HepG2 (cell line): ENCODE measurements around the gene MCOLN3. TPM values are rescaled to one million over a fixed set of nuclear protein-coding genes. Genes with fewer than 3 reads are reported as not detected.

Experiments
- ATAC-seq: fragments of 200-7000 bp; cut with Tn5 transposase; 3 replicates; pipeline ENCODE4 v1.9.1; 2020; ENCODE audit warnings: mild to moderate bottlenecking, moderate library complexity
- BruUV-seq: library from RNA; stranded (reverse); fragments of 400-500 nt; replicated peaks from 2 replicates; lab custom pipeline; 2021; lab: Mats Ljungman, UMichigan
- CTCF ChIA-PET: fragments of 300-600 bp; formaldehyde crosslinking; extraction: SDS; loops from one replicate; lab custom pipeline; 2021; ENCODE audit warnings: low total read pairs, inconsistent platforms, low intra/inter-chr PET ratio; lab: Yijun Ruan, JAX
- POLR2A ChIA-PET: fragments of 350-600 bp; sonication (Branson Sonifier 250); formaldehyde crosslinking; loops from one replicate; lab custom pipeline; 2020; ENCODE audit warnings: antibody characterized with exemption, inconsistent platforms; lab: Yijun Ruan, JAX
- DNase-seq: peaks from one replicate; pipeline ENCODE4 v3.0.0-alpha.2; 2015; ENCODE audit warnings: low spot score
- FAIRE-seq: peaks from 3 replicates; lab custom pipeline; 2011; peaks lifted over from hg19 to GRCh38; lab: Jason Lieb, UNC
- H2AFZ ChIP-seq: one replicate; pipeline ENCODE4 v1.6.1; 2011; ENCODE audit warnings: low read length, inconsistent platforms
- H3K27ac ChIP-seq: fragments of 300-600 bp; 3 replicates; pipeline ENCODE4 v1.8.0; 2011; ENCODE audit warnings: mixed run types, mild to moderate bottlenecking, mixed read lengths, low read length, inconsistent platforms; ENCODE audit not compliant: insufficient read depth; ENCODE audit errors: extremely low read length
- H3K27me3 ChIP-seq, 2 experiments: fragments of 200-600 bp in 1 of 2; 2 replicates in 1 of 2; 3 replicates in 1 of 2; pipeline versions ENCODE4 v1.6.0 to v1.8.0; 2011; ENCODE audit warnings: low read length in 2 of 2, mild to moderate bottlenecking in 2 of 2, moderate library complexity in 2 of 2, inconsistent platforms in 1 of 2; ENCODE audit not compliant: insufficient read depth in 2 of 2, control insufficient read depth in 1 of 2
- H3K36me3 ChIP-seq, 2 experiments: fragments of 200-600 bp in 1 of 2; replicated peaks in 1 of 2; 2 replicates in 1 of 2; 3 replicates in 1 of 2; pipeline versions ENCODE4 v1.5.1 to v1.8.0; 2011; ENCODE audit warnings: low read length in 2 of 2, inconsistent platforms in 1 of 2; ENCODE audit not compliant: insufficient read depth in 2 of 2, control insufficient read depth in 1 of 2
- H3K4me1 ChIP-seq: 2 replicates; pipeline ENCODE4 v1.5.1; 2012; ENCODE audit warnings: low read length, inconsistent platforms; ENCODE audit not compliant: insufficient read depth
- H3K4me2 ChIP-seq: 2 replicates; pipeline ENCODE4 v1.6.0; 2011; ENCODE audit warnings: low read depth, low read length, inconsistent platforms
- H3K4me3 ChIP-seq, 3 experiments: fragments of 200-600 bp in 1 of 3; sonication (generic), shearing (Covaris generic) in 1 of 3; replicated peaks in 1 of 3; 2 replicates each; pipeline ENCODE4 v1.5.1; 2011 to 2016; ENCODE audit warnings: low read length in 3 of 3, inconsistent platforms in 2 of 3, low read depth in 2 of 3, mild to moderate bottlenecking in 2 of 3, control low read depth in 1 of 3, mixed read lengths in 1 of 3; ENCODE audit not compliant: insufficient read depth in 1 of 3
- H3K79me2 ChIP-seq: one replicate; pipeline ENCODE4 v1.6.1; 2011; ENCODE audit warnings: low read length, inconsistent platforms; ENCODE audit not compliant: insufficient read depth
- H3K9ac ChIP-seq: 2 replicates; pipeline ENCODE4 v1.6.0; 2011; ENCODE audit warnings: mild to moderate bottlenecking, low read depth, low read length, inconsistent platforms; ENCODE audit not compliant: insufficient read depth
- H3K9me3 ChIP-seq: 2 replicates; pipeline ENCODE4 v1.5.1; 2012; ENCODE audit warnings: mild to moderate bottlenecking, low read length
- H4K20me1 ChIP-seq: 2 replicates; pipeline ENCODE4 v1.6.0; 2011; ENCODE audit warnings: inconsistent platforms, mild to moderate bottlenecking, low read length, moderate library complexity; ENCODE audit not compliant: insufficient read depth
- ATF7 ChIP-seq, 2 experiments: fragments of 450-650 bp in 1 of 2; sonication (generic) in 1 of 2; formaldehyde crosslinking in 1 of 2; IDR thresholded peaks; 2 replicates each; pipeline versions ENCODE4 v1.4.0 to v1.6.1; 2016 to 2020; ENCODE audit warnings: antibody characterized with exemption in 1 of 2, mild to moderate bottlenecking in 1 of 2, missing genetic modification reagents in 1 of 2
- CREM ChIP-seq, 2 experiments: sonication (generic) in 1 of 2; formaldehyde crosslinking in 1 of 2; IDR thresholded peaks; 2 replicates each; pipeline versions ENCODE4 v1.4.0 to v1.6.1; 2016 to 2020; ENCODE audit warnings: antibody characterized with exemption in 1 of 2, mild to moderate bottlenecking in 1 of 2, missing genetic modification reagents in 1 of 2
- ELF4 ChIP-seq: sonication (generic); formaldehyde crosslinking; IDR thresholded peaks from 2 replicates; pipeline ENCODE4 v1.5.0; 2020; ENCODE audit warnings: missing genetic modification reagents, mild to moderate bottlenecking, moderate library complexity, borderline replicate concordance
- MAFK ChIP-seq, 2 experiments: IDR thresholded peaks in 1 of 2; conservative IDR thresholded peaks in 1 of 2; 2 replicates each; pipeline ENCODE4 v1.6.1; 2011; ENCODE audit warnings: improper control_type of control experiment in 2 of 2, low read length in 2 of 2
- NFYB ChIP-seq: sonication (generic); formaldehyde crosslinking; IDR thresholded peaks from 2 replicates; pipeline ENCODE4 v1.4.0; 2020; ENCODE audit warnings: missing genetic modification reagents
- NFYC ChIP-seq: IDR thresholded peaks from 2 replicates; pipeline ENCODE4 v1.6.1; 2016; ENCODE audit warnings: missing genetic modification reagents, missing compliant biosample characterization
- RFX1 ChIP-seq: fragments of 450-650 bp; IDR thresholded peaks from 2 replicates; pipeline ENCODE4 v1.6.1; 2017
- RFX5 ChIP-seq: IDR thresholded peaks from 2 replicates; pipeline ENCODE4 v1.6.1; 2011; ENCODE audit warnings: low read depth, low read length, improper control_type of control experiment
- SMARCC2 ChIP-seq: fragments of 450-650 bp; IDR thresholded peaks from 2 replicates; pipeline ENCODE4 v1.6.1; 2017; ENCODE audit warnings: antibody characterized with exemption, mild to moderate bottlenecking
- SP140L ChIP-seq: sonication (generic); formaldehyde crosslinking; IDR thresholded peaks from 2 replicates; pipeline ENCODE4 v1.4.0; 2020; ENCODE audit warnings: missing genetic modification reagents, borderline replicate concordance
- TAF15 ChIP-seq: fragments of 200-400 bp; formaldehyde crosslinking; IDR thresholded peaks from one replicate; pipeline ENCODE4 v1.6.1; 2018; ENCODE audit warnings: mild to moderate bottlenecking, low read depth, low read length; ENCODE audit not compliant: poor library complexity, severe bottlenecking
- TARDBP ChIP-seq: sonication (generic); formaldehyde crosslinking; IDR thresholded peaks from 2 replicates; pipeline ENCODE4 v1.8.0; 2022; ENCODE audit warnings: mild to moderate bottlenecking, missing genetic modification reagents
- ZKSCAN5 ChIP-seq: sonication (generic); formaldehyde crosslinking; IDR thresholded peaks from 2 replicates; pipeline ENCODE4 v1.5.1; 2020; ENCODE audit warnings: mild to moderate bottlenecking, missing genetic modification reagents
- ZNF333 ChIP-seq: sonication (generic); formaldehyde crosslinking; IDR thresholded peaks from 2 replicates; pipeline ENCODE4 v1.4.0; 2020; ENCODE audit warnings: mild to moderate bottlenecking, missing genetic modification reagents, borderline replicate concordance
- ZNF503 ChIP-seq: sonication (generic); formaldehyde crosslinking; IDR thresholded peaks from 2 replicates; pipeline ENCODE4 v1.4.0; 2020; ENCODE audit warnings: missing genetic modification reagents
- ZNF746 ChIP-seq: sonication (generic); formaldehyde crosslinking; IDR thresholded peaks from 2 replicates; pipeline ENCODE4 v1.8.0; 2022; ENCODE audit warnings: mild to moderate bottlenecking, missing genetic modification reagents
- whole genome bisulfite sequencing: methylation state at CpG from one replicate; pipeline ENCODE4 v1.1.6; 2017; ENCODE audit warnings: low lambda C conversion rate; 5-methylcytosine and 5-hydroxymethylcytosine counted together
- in situ Hi-C: cut with HindIII; loops from 2 replicates; pipeline ENCODE4 v1.10.0; 2017; ENCODE audit warnings: low pct_unique_long_range_greater_than_20kb; ENCODE audit not compliant: extremely low pct_ligation_motif_present
- intact Hi-C: fragments of 100-400 bp; cut with micrococcal nuclease; formaldehyde crosslinking; loops from one replicate; pipeline ENCODE4 v1.10.0; 2022; ENCODE audit not compliant: unreplicated experiment
- polyA plus RNA-seq, 8 experiments: library from polyadenylated mRNA; depleted of rRNA in 3 of 8; stranded (reverse) in 7 of 8; unstranded in 1 of 8; fragments of >200 nt; fragmentation: Illumina TruSeq in 4 of 8; extraction: Trizol in 4 of 8; gene quantifications; 2 replicates each; pipeline versions ENCODE4 v1.2.1 to v1.2.3, GENCODE V29; 2011 to 2016; ENCODE audit warnings: low read depth in 4 of 8, missing spikeins in 1 of 8, mixed read lengths in 1 of 8; ENCODE audit not compliant: insufficient read depth in 1 of 8
- total RNA-seq, 5 experiments: library from RNA; depleted of rRNA; stranded (reverse); fragments of >200 nt; fragmentation: Illumina TruSeq; extraction: Trizol; gene quantifications; 2 replicates each; pipeline ENCODE4 v1.2.3, GENCODE V29; 2016; ENCODE audit warnings: low read depth in 1 of 5

MCOLN3 gene
- total and polyA plus RNA-seq, 2 of the 13 experiments (the other 11 are each of a cell fraction or from before 2014, with no cell fraction given): 0.04 TPM

GRCh38 chr1:85062425-85063026 is 14.2 kb upstream of the MCOLN3 start:
- Histone ChIP-seq H3K79me2 (no peaks in the 10 kb centered on the region), H3K4me1 (no peaks in the 10 kb centered on the region), H3K4me3 (no peak overlapping the region; a peak in 1 of 6 replicates), H3K36me3 (no peaks in the 10 kb centered on the region), H3K27ac (no peak overlapping the region), H3K9me3 (no peaks in the 10 kb centered on the region), H3K27me3 (peaks cover 0 to 4% of the 10 kb centered on the region in 2 experiments; a peak in 1 of 5 replicates), H3K9ac (no peak overlapping the region), H2AFZ (no peak overlapping the region), H3K4me2 (peak overlapping the region; percentile 24; the same call in 1 of the 2 replicates), H4K20me1 (no peaks in the 10 kb centered on the region)
- intact Hi-C loops (no loop called here), in situ Hi-C loops (no loop called here)
- ATAC-seq (no peak; the same call in 2 of the 3 replicates), DNase-seq (no peak), FAIRE-seq (no peak)
- POLR2A ChIA-PET: no interaction called here
- TF ChIP-seq ZKSCAN5 (CRISPR knock-in tag) (no peak), MAFK (conservative IDR thresholded peaks at IDR 0.05 in 1 of 2, IDR thresholded peaks at IDR 0.05 in 1 of 2; ENCODE audit: low read length in 2 of 2) (0 out of 4 replicates have a peak, but pooled peaks of 1 of the 2 experiments have one; percentile 8)
- CTCF ChIA-PET: no interaction called here
- 29% methylated on average over 7 of the region's 7 CpGs for WGBS
- no TSS peak for BruUV-seq

- in situ Hi-C loops: no loop called here
- Histone ChIP-seq H3K9ac (no peak overlapping the region), H4K20me1 (no peaks in the 10 kb centered on the region), H3K4me3 (no peak overlapping the region; a peak in 1 of 6 replicates), H3K79me2 (no peaks in the 10 kb centered on the region), H3K27ac (no peak overlapping the region), H3K36me3 (no peaks in the 10 kb centered on the region), H2AFZ (no peak overlapping the region), H3K4me1 (no peaks in the 10 kb centered on the region), H3K4me2 (peak overlapping the region; percentile 24; the same call in 1 of the 2 replicates), H3K9me3 (no peaks in the 10 kb centered on the region), H3K27me3 (peaks cover 0 to 4% of the 10 kb centered on the region in 2 experiments; a peak in 1 of 5 replicates)
- peak; percentile 35 for DNase-seq
- peak; percentile 81 for ATAC-seq
- 62% methylated on average over 15 of the region's 25 CpGs for WGBS
- intact Hi-C loops: no loop called here
- ChIA-PET CTCF (no interaction called here), POLR2A (no interaction called here)
- no TSS peak for BruUV-seq
- FAIRE-seq: no peak
- TF ChIP-seq ZNF503 (CRISPR knock-in tag) (no peak), NFYB (CRISPR knock-in tag) (peak; percentile 74), CREM (IDR thresholded peaks at IDR 0.05) (peak; percentile 52; the same call in 1 of the 2 replicates), CREM (CRISPR knock-in tag; IDR thresholded peaks at IDR 0.05) (no peak), RFX5 (peak; percentile 52; the same call in 1 of the 2 replicates), ATF7 (IDR thresholded peaks at IDR 0.05) (peak; percentile 79), ATF7 (CRISPR knock-in tag; IDR thresholded peaks at IDR 0.05) (no peak), ZNF333 (no peak), RFX1 (peak; percentile 23; the same call in 1 of the 2 replicates), SP140L (no peak), ELF4 (CRISPR knock-in tag) (no peak), TAF15 (no peak), TARDBP (CRISPR knock-in tag) (no peak), NFYC (peak; percentile 77), ZNF746 (CRISPR knock-in tag) (no peak), SMARCC2 (no peak)
These were observed 13.6 kb upstream of the MCOLN3 start for GRCh38 chr1:85061711-85062424.
